Esophagus muscularis mucosa (tissue), 4 donors: Measurements from ENCODE around the gene GPI.

Experiments
- EP300 ChIP-seq: sonication (generic); formaldehyde crosslinking; IDR thresholded peaks from one replicate; pipeline ENCODE4 v1.6.1; 2017; ENCODE audit warnings: antibody characterized with exemption
- POLR2A ChIP-seq: fragments of 450-650 bp; IDR thresholded peaks from one replicate; pipeline ENCODE4 v1.6.1; 2017; ENCODE audit warnings: antibody characterized with exemption, moderate library complexity, mild to moderate bottlenecking, low read depth
- POLR2AphosphoS5 ChIP-seq, 2 donors: sonication (generic); formaldehyde crosslinking; IDR thresholded peaks; one replicate each; pipeline ENCODE4 v1.6.1; 2017; ENCODE audit warnings: antibody characterized with exemption in 2 of 2
- TF ChIP-seq, protein P1 (sequence below), 3 experiments: fragments of 200-600 bp in 2 of 3; fragments of 450-650 bp in 1 of 3; sonication (generic) in 2 of 3; IDR thresholded peaks; one replicate each; pipeline ENCODE4 v1.5.1; 2017 to 2019; ENCODE audit warnings: antibody characterized with exemption in 3 of 3, mild to moderate bottlenecking in 2 of 3, moderate library complexity in 1 of 3

DNA sequence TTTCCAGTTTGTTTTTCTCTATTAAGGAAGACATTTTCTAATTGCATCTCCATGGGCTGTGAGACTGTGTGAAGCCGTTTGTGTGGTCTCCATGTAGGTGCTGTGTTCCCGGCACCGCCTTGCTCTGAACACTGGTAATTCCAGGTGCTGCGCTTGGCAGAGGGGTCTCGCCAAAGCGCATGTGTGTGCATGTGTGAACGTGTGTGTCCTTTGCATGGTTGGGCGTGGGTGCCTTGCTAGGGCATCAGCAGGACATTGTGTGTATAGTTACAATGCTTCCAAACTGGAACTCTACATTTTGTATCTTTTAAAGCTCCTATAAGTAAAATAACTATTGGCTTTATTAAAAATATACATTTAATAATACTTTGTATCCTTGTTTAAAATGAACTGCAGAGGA, 9.8 kb upstream of the GPI start:
- TF ChIP-seq, protein P1, sequence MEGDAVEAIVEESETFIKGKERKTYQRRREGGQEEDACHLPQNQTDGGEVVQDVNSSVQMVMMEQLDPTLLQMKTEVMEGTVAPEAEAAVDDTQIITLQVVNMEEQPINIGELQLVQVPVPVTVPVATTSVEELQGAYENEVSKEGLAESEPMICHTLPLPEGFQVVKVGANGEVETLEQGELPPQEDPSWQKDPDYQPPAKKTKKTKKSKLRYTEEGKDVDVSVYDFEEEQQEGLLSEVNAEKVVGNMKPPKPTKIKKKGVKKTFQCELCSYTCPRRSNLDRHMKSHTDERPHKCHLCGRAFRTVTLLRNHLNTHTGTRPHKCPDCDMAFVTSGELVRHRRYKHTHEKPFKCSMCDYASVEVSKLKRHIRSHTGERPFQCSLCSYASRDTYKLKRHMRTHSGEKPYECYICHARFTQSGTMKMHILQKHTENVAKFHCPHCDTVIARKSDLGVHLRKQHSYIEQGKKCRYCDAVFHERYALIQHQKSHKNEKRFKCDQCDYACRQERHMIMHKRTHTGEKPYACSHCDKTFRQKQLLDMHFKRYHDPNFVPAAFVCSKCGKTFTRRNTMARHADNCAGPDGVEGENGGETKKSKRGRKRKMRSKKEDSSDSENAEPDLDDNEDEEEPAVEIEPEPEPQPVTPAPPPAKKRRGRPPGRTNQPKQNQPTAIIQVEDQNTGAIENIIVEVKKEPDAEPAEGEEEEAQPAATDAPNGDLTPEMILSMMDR (IDR thresholded peaks at IDR 0.05) = no peak
- no peak for TF ChIP-seq EP300
- no peak for TF ChIP-seq POLR2AphosphoS5 (IDR thresholded peaks at IDR 0.05)
- TF ChIP-seq POLR2A = no peak
